Heart left ventricle (tissue), 16 donors: ENCODE measurements around the gene WFDC12. TPM values are rescaled to one million over a fixed set of nuclear protein-coding genes. Genes with fewer than 3 reads are reported as not detected.

Experiments used
- ATAC-seq, 4 donors: fragments of 200-7000 bp; cut with Tn5 transposase; one replicate each; pipeline ENCODE4 v1.9.1; 2020 to 2022; ENCODE audit warnings: moderate library complexity in 4 of 4, mild to moderate bottlenecking in 3 of 4, moderate number of reproducible peaks in 1 of 4
- DNase-seq, 5 donors: peaks; one replicate each; pipeline ENCODE4 v3.0.0-alpha.2; 2020
- H3K27ac ChIP-seq, 12 donors: fragments of 200-600 bp; sonication (generic) in 4 of 12; one replicate each; pipeline versions ENCODE4 v1.5.0 to v1.8.0; 2016 to 2022; ENCODE audit warnings: mild to moderate bottlenecking in 2 of 12
- H3K27me3 ChIP-seq, 9 donors: fragments of 200-600 bp; sonication (generic) in 2 of 9; one replicate each; pipeline versions ENCODE4 v1.5.1 to v1.8.0; 2016 to 2022; ENCODE audit warnings: mild to moderate bottlenecking in 3 of 9
- H3K36me3 ChIP-seq, 9 donors: fragments of 200-600 bp; sonication (generic) in 2 of 9; one replicate each; pipeline versions ENCODE4 v1.5.0 to v1.8.0; 2018 to 2022; ENCODE audit warnings: mild to moderate bottlenecking in 2 of 9
- H3K4me1 ChIP-seq, 12 donors: fragments of 200-600 bp; sonication (generic) in 4 of 12; one replicate each; pipeline versions ENCODE4 v1.5.0 to v1.8.0; 2016 to 2022; ENCODE audit warnings: mild to moderate bottlenecking in 3 of 12
- H3K4me3 ChIP-seq, 12 donors: fragments of 200-600 bp; sonication (generic) in 4 of 12; one replicate each; pipeline versions ENCODE4 v1.5.0 to v1.8.0; 2017 to 2022; ENCODE audit warnings: mild to moderate bottlenecking in 9 of 12, moderate library complexity in 4 of 12
- H3K9me3 ChIP-seq, 12 donors: fragments of 200-600 bp; sonication (generic) in 4 of 12; one replicate each; pipeline versions ENCODE4 v1.5.0 to v1.8.0; 2016 to 2022; ENCODE audit warnings: mild to moderate bottlenecking in 1 of 12
- CTCF ChIP-seq, 12 donors: fragments of 200-600 bp; sonication (generic) in 4 of 12; IDR thresholded peaks; one replicate each; pipeline versions ENCODE4 v1.5.0 to v1.8.0; 2018 to 2022; ENCODE audit warnings: antibody characterized with exemption in 12 of 12, mild to moderate bottlenecking in 5 of 12
- POLR2A ChIP-seq, 2 donors: fragments of 450-650 bp; IDR thresholded peaks; one replicate each; pipeline ENCODE4 v1.6.1; 2017; ENCODE audit warnings: antibody characterized with exemption in 2 of 2, mild to moderate bottlenecking in 2 of 2, moderate library complexity in 2 of 2
- WGBS, 4 donors: extraction: QIAGEN DNeasy Blood & Tissue Kit in 2 of 4; methylation state at CpG; one replicate each; pipeline versions ENCODE4 v1.1.5 to v1.1.7; 2013 to 2018; 5-methylcytosine and 5-hydroxymethylcytosine counted together
- intact Hi-C, 10 donors: fragments of 100-400 bp; cut with DNase I; formaldehyde crosslinking; loops; one replicate each; pipeline versions ENCODE4 v1.11.1 to v1.14.2; 2022
- polyA plus RNA-seq, 2 donors: library from polyadenylated mRNA; stranded (reverse); fragments of 200-250 nt; gene quantifications; one replicate each; pipeline ENCODE4 v1.2.3, GENCODE V29; 2013
- total RNA-seq, 9 donors: library from RNA; depleted of rRNA in 2 of 9; stranded (reverse); fragments of >200 nt in 2 of 9; fragmentation: NEBNext Ultra II Directional in 3 of 9; extraction: Animal tissue kit (Norgen Biotek cat#: 25700) in 3 of 9; gene quantifications; one replicate each; pipeline versions ENCODE4 v1.1.0 to v1.2.4, GENCODE V29; 2016 to 2023
- donor health status: ischemic (EF 13 %, LVEDD 7.1; RV severe dilation, severe dysfunction).
- donor health status: healthy with polysubstance abuse.
- donor health status: DM: no; HTN: yes; CAD: no.
- donor health status: DM: no; HTN: no; CAD: no.
- donor health status: ischemic (EF 25% LVEDD 6.9; RV normal size, moderate dysfunction).
- donor health status: ischemic (EF 25% LVEDD 5.7; RV mildly dilated, moderate dysfunction).
- donor health status: healthy.
- donor health status: DM: yes; HTN: yes; CAD: no.
- donor health status: ischemic (EF 35%, LVEDD 5.7; RV mildly dilated, moderate dysfunction).
- donor health status: nonischemic (EF 11% LVEDD 7.7; RV severe dilation, severe dysfunction).
- donor health status: DM: yes; HTN: yes; CAD: no.
- donor health status: PGD.
- donor health status: ischemic (EF 29% LVEDD 5.4; RV normal size, mild dysfunction).
- donor health status: nonischemic (EF 23%, LVEDD 6.1; RV moderate dilation, normal function).

The WFDC12 gene
- total and polyA plus RNA-seq, 11 donors: not detected

DNA sequence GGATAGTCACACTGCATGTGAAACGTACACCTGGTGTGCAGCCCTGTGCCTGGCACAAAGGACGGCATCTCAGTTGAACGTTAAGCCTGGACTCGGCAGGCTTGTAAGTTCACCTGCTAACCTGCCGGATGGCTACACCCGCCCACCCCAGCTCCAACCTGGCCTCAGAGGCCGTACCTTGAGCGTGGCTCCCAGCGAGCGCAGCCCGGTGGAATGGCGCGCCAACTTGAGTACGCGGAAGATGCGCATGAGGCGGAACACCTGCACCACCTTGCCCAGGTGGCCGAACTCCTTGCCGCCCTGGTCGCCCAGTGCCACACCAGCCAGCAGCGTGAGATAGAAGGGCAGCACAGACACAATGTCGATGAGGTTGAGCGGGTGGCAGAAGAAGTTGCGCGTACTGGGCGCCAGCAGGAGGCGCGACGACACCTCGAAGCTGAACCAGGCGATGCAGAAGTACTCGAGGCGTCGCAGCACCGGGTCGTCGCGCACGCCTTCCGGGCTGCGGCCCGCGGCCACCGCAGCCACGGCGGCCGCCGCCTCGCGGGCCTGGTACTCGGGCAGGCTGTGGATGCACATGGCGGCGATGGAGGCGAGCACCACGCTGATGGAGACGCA lies 26.7 kb downstream of the WFDC12 start:
- H3K27me3 ChIP-seq: peaks cover 22 to 62% (median 34%) of the 10 kb centered on the region in 9 donors
- intact Hi-C loops: loop anchor here (2.0 to 10.0 kb wide), 7 partner anchors 53 to 197 kb away; no protein-coding TSS in a partner anchor
- WGBS, 4 donors: 23 to 66% (median 29%) methylated on average over 16 to 56 of the region's 56 CpGs

GRCh38 chr20:45096781-45097180 lies 27.5 kb downstream of the WFDC12 start:
- Histone ChIP-seq H3K9me3 (no peaks in the 10 kb centered on the region), H3K4me1 (peaks cover 0 to 19% (median 4%) of the 10 kb centered on the region in 12 donors), H3K27me3 (peaks cover 22 to 60% (median 34%) of the 10 kb centered on the region in 9 donors), H3K36me3 (no peaks in the 10 kb centered on the region), H3K4me3 (no peak overlapping the region), H3K27ac (no peak overlapping the region)
- TF ChIP-seq CTCF (IDR thresholded peaks at IDR 0.05) (no peak), POLR2A (IDR thresholded peaks at IDR 0.05) (no peak)
- 73 to 81% (median 76%) methylated on average over 9 of the region's 9 CpGs for WGBS, 4 donors
- ATAC-seq (no peak), DNase-seq (no peak)
- intact Hi-C loops: loop anchor here (1.0 to 10.0 kb wide), 8 partner anchors 52 to 198 kb away; no protein-coding TSS in a partner anchor

More for the DNA sequence above, 26.7 kb downstream of the WFDC12 start:
- no peak overlapping the region for H3K27ac ChIP-seq
- peak in 2 of 4 donors; percentile 17 to 21 for ATAC-seq
- peaks cover 0 to 19% (median 4%) of the 10 kb centered on the region in 12 donors for H3K4me1 ChIP-seq
- no peaks in the 10 kb centered on the region for H3K36me3 ChIP-seq
- H3K4me3 ChIP-seq: peak overlapping the region in 8 of 12 donors; percentile 1 to 42 (median 18)
- DNase-seq: no peak
- no peaks in the 10 kb centered on the region for H3K9me3 ChIP-seq
- TF ChIP-seq CTCF (IDR thresholded peaks at IDR 0.05): peak in 4 of 12 donors; percentile 14 to 25 (median 19)
- TF ChIP-seq POLR2A (IDR thresholded peaks at IDR 0.05): no peak

DNA sequence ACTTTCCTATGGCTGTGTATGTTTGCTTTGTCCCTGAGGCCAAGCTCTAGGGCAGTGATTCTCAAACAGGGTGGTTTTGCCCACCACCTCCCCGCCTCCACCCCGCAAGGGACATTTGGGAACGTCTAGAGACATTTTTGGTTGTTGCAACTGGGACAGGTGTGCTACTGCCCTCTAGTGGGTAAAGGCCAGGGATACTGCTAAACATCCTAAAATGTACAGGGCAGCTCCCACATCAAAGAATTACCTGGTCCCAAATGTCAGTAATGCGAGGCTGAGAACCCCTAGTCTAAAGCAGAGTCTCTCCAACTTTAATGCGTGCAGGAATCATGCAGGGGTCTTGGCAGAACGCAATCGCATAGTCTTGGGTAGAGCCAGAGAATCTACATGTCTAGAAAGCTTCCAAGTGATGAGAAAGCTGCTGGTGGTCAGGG lies 28.4 kb downstream of the WFDC12 start:
- Histone ChIP-seq H3K36me3 (no peaks in the 10 kb centered on the region), H3K4me1 (peaks cover 0 to 17% (median 4%) of the 10 kb centered on the region in 12 donors), H3K27me3 (peaks cover 19 to 50% (median 33%) of the 10 kb centered on the region in 9 donors), H3K27ac (no peak overlapping the region), H3K9me3 (no peaks in the 10 kb centered on the region), H3K4me3 (no peak overlapping the region)
- 5 to 14% (median 9%) methylated on average over 7 of the region's 7 CpGs for WGBS, 4 donors
- DNase-seq: peak in 4 of 5 donors; percentile 34 to 50 (median 39)
- TF ChIP-seq CTCF (IDR thresholded peaks at IDR 0.05) (peak; percentile 54 to 79 (median 70)), POLR2A (IDR thresholded peaks at IDR 0.05) (no peak)
- intact Hi-C loops: loop anchor here (1.0 to 10.0 kb wide), 9 partner anchors 51 to 199 kb away; no protein-coding TSS in a partner anchor
- ATAC-seq: peak; percentile 18 to 67 (median 50)

- H3K27me3 ChIP-seq: peaks cover 15 to 42% (median 28%) of the 10 kb centered on the region in 9 donors
- TF ChIP-seq POLR2A (IDR thresholded peaks at IDR 0.05) (no peak), CTCF (IDR thresholded peaks at IDR 0.05) (no peak)
Observed at GRCh38 chr20:45094864-45095574, 29.2 kb downstream of the WFDC12 start.

More at GRCh38 chr20:45094864-45095574, 29.2 kb downstream of the WFDC12 start:
- H3K36me3 ChIP-seq: no peaks in the 10 kb centered on the region
- ATAC-seq (no peak), DNase-seq (no peak)
- 89 to 96% (median 92%) methylated on average over 4 to 11 of the region's 11 CpGs for WGBS, 4 donors
- no peak overlapping the region for H3K27ac ChIP-seq
- no peak overlapping the region for H3K4me3 ChIP-seq
- intact Hi-C loops: loop anchor here (2.0 to 10.0 kb wide), 7 partner anchors 50 to 200 kb away; no protein-coding TSS in a partner anchor
- H3K9me3 ChIP-seq: no peaks in the 10 kb centered on the region
- peaks cover 0 to 13% (median 4%) of the 10 kb centered on the region in 12 donors for H3K4me1 ChIP-seq
